Right ventricle myocardium inferior (tissue), 1 donor: ENCODE results near the gene CPN2. TPM values are rescaled to one million over a fixed set of nuclear protein-coding genes. Genes with fewer than 3 reads are reported as not detected.

Experiments used
- ATAC-seq: fragments of 200-7000 bp; cut with Tn5 transposase; one replicate; pipeline ENCODE4 v1.9.1; 2020; ENCODE audit warnings: mild to moderate bottlenecking, moderate library complexity
- DNase-seq: peaks from one replicate; pipeline ENCODE4 v3.0.0; 2021; ENCODE audit errors: missing footprints
- intact Hi-C: fragments of 100-400 bp; cut with DNase I; formaldehyde crosslinking; loops from one replicate; pipeline ENCODE4 v1.11.0; 2022
- total RNA-seq: library from RNA; stranded (reverse); fragmentation: NEBNext Ultra II Directional; extraction: Animal tissue kit (Norgen Biotek cat#: 25700); gene quantifications from one replicate; pipeline ENCODE4 v1.2.1, GENCODE V29; 2021
- donor health status: DM: no; HTN: yes; CAD: no; lungs with severe emphysema.

CPN2 gene
- total RNA-seq, 1 donor from 2014 or later: 2.3 TPM

GRCh38 chr3:194293546-194294198 is 57.5 kb downstream of the CPN2 start:
- intact Hi-C loops: no loop called here
- DNase-seq (no peak), ATAC-seq (no peak)

GRCh38 chr3:194292331-194292730 is 58.8 kb downstream of the CPN2 start:
- DNase-seq (no peak), ATAC-seq (no peak)
- intact Hi-C loops: no loop called here

Other genes starting within 250 kb of the CPN2 start
- gene HES1, start 215.2 kb downstream of the CPN2 start, total RNA-seq: 11.4 TPM
- gene LRRC15, start 18.4 kb upstream of the CPN2 start, total RNA-seq: 0.14 TPM
- gene GP5, start 47.9 kb upstream of the CPN2 start, total RNA-seq: not detected
- 55.3 TPM for gene ATP13A3, start 135.7 kb upstream of the CPN2 start, total RNA-seq